ENCODE data around the gene CHD3.

CHD3 gene
- total RNA-seq = 549 to 794 (median 713) reads per million in 4 donors

DNA sequence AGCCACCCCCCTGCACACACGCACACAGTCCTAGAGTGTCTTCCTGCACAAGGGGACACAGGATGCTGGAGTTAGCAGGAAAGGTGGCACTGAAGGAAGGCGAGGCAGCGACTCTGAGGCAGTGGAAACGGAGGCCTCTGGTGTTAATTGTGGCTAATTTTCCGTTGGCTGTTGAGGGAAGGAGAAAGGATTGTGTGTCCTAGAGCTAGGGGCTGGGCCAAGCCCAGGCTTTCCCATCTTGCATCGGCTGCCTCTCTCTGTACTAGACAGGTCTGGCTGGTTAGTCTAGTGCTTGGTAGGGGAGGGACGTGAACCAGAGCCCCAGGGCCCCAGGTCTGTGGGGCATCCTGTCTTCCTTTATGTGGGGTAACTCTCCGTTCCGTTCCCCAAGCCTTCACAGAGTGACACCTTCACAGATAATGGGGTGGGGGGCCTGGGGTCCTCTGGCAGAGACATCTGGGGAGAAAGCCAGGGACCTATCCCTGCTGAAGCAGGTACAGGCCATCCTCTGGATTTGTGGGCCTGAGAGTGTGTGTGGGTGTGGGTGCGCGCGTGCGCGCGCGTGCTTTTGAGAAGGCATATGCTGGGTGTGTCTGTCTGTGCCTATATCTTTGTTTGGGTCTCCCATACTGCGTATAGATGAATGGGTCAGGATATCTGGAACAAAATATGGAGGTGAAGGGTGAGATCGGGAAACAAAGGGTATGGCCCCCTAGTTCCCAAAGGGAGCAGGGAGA, at the start of gene CHD3:
Gene CHD3, plus strand, starts transcription at position 606 of the 737 bp plus-strand sequence. CDS start 212 bp downstream, outside the sequence.
- DNase-seq = peak in 3 of 5 donors; percentile 25 to 47 (median 34)

DNA sequence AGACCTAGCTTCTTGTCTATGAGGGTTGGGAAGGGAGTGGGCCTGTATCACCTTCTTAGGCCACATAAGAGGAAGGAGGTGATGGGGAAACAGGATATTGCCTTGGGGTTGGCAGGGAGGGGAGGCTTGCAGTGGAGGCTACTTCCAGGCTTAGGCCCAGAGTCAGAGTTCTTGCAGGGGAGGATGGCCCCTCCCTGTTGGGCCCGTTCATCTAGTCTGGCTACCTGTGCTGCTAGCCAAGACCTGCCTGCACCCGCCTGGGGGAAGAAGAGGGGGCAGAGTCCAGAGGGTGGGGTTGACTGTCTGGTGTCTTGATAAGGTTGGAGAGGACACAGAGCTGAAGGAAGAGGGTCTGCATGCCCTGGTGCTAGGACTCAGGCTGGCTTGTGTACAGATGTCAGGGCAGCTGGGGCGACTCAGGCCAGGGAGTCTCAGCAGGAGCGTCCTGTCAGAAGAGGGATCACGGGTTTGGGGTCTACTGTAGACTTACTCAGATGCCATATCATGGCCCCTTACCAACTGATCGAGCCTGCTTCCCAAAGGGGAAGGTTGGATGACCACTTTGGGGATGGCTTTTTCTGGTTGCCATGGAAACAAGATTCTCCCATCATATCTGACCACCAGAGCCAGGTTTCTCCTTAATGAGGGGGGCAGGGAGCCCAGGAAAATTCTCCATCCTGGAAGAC, 49.3 kb upstream of the CHD3 start:
- no peak for DNase-seq

GRCh38 chr17:7839876-7840261, 48.7 kb upstream of the CHD3 start:
- peak in 1 of 5 donors; percentile 55 for DNase-seq

- DNase-seq = no peak
These were observed 48.1 kb upstream of the CHD3 start for GRCh38 chr17:7840441-7840840.

GRCh38 chr17:7840875-7841274, 47.7 kb upstream of the CHD3 start:
- DNase-seq = no peak

DNA sequence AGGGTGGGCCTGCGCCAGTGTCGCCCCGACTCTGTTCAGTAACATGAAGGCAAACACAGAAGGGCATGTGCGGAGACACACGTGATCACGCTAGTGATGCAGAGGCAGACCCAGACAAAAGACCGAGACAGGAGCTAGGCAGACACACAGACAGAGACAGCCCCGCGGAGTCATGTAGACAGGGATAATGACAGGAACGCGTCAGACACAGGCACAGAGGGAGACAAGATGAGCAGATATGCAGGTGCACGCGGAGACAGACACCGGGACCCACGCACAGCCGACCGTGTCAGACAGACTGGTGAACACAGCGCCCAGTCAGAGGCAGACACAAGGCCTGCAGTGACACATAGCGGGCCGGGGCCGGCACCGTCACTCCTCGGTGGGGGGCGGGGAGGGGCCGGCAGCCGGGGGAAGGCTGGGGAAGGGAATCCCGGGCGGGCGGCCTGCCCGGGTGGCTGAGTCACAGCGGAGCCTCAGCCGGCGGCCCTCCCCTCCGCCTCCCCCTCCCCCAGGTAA, 47.1 kb upstream of the CHD3 start:
- peak; percentile 75 to 96 (median 92) for DNase-seq

DNA sequence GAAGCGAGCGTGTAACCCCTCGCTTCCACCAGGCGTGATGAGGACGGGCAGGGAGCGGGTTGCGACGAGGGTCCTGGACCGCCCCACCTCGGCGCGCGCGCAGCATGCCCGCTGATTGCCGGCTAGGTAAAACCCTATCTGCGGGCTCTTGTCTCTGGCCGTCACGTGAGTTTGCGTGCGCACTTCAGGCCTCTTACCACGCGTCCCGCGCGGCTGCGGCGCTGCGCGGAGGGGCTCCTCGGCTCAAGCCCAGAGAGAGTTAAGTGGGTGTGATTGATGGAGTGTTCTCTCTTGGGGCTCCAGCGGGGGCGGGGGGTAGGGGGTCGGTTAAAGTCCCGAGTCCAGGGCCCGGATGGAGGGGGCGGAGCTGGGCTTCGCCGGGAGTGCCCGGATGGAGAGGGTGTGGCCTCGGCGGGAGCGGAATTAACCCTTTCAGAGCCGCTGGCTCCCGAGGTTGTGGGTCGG, 46.6 kb upstream of the CHD3 start:
- peak; percentile 68 to 80 (median 79) for DNase-seq

GRCh38 chr17:7842380-7843256, 46.0 kb upstream of the CHD3 start:
- DNase-seq = peak; percentile 81 to 96 (median 95)

- no peak for DNase-seq
These were observed 45.4 kb upstream of the CHD3 start for GRCh38 chr17:7843257-7843535.

DNA sequence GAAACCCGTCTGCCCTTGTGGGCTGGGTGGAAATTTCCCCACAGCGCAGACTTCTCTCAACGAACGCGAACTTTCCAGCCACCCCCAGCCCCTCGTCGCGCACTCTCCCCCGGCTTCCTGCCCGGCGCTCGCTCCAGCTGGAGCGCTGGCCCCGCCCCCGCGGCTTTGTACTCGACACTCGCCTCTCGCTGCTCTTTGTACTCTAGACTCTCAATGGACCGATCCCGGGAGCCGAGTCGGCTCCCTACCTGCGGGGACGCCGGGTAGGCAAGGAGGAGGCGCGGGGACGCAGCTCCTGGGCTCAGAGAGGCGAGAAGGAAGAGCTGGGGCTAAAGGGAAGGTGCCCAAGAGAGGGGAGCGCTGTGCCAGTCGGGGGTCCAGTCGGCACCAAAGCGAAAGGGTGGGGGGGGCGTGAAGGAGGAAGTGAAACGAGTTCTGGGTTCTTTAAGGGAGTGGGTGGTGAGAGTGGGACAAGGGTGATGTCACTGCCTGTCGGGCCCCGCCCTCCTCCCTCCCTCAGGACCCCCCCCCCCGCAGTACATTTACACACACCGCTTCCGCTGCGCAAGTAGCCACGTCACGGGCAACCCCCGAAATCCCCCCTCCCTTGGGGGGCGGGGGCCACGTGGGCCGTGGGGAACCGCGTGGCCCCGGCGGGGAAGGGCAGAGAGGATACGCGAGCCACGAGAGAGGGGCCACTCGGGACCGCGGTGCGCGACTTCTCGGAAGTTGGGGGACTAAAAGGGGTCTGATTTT, 44.9 kb upstream of the CHD3 start:
- peak; percentile 85 to 94 (median 89) for DNase-seq

GRCh38 chr17:7844292-7845154, 44.1 kb upstream of the CHD3 start:
- peak; percentile 66 to 91 (median 74) for DNase-seq

- no peak for DNase-seq
These were observed 43.1 kb upstream of the CHD3 start for GRCh38 chr17:7845359-7846062.

GRCh38 chr17:7846063-7846735, 42.4 kb upstream of the CHD3 start:
- DNase-seq = no peak

DNA sequence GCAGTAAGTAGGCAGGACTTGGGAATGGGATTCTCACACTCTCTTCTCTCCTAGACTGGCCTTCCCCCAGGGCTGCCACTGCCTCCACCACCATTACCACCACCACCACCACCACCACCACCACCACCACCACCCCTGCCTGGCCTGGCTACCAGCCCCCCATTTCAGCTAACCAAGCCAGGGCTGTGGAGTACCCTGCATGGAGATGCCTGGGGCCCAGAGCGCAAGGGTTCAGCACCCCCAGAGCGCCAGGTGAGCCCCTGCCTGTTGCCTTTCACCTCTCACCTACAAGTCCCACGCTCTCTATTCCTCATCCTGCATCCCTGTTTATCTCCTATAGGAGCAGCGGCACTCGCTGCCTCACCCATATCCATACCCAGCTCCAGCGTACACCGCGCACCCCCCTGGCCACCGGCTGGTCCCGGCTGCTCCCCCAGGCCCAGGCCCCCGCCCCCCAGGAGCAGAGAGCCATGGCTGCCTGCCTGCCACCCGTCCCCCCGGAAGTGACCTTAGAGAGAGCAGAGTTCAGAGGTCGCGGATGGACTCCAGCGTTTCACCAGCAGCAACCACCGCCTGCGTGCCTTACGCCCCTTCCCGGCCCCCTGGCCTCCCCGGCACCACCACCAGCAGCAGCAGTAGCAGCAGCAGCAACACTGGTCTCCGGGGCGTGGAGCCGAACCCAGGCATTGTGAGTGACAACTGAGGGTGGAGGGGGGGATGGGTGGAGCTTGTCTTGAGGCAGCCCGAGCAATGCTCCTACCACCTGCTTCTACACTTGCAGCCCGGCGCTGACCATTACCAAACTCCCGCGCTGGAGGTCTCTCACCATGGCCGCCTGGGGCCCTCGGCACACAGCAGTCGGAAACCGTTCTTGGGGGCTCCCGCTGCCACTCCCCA, 41.6 kb upstream of the CHD3 start:
- DNase-seq = no peak

DNA sequence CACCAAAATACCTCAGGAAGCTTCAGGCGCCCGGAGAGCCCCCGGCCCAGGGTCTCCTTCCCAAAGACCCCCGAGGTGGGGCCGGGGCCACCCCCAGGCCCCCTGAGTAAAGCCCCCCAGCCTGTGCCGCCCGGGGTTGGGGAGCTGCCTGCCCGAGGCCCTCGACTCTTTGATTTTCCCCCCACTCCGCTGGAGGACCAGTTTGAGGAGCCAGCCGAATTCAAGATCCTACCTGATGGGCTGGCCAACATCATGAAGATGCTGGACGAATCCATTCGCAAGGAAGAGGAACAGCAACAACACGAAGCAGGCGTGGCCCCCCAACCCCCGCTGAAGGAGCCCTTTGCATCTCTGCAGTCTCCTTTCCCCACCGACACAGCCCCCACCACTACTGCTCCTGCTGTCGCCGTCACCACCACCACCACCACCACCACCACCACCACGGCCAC, 40.4 kb upstream of the CHD3 start:
- no peak for DNase-seq

GRCh38 chr17:7848739-7849129, 39.9 kb upstream of the CHD3 start:
- no peak for DNase-seq

- DNase-seq = no peak
These were observed 39.3 kb upstream of the CHD3 start for GRCh38 chr17:7849130-7849750.

DNA sequence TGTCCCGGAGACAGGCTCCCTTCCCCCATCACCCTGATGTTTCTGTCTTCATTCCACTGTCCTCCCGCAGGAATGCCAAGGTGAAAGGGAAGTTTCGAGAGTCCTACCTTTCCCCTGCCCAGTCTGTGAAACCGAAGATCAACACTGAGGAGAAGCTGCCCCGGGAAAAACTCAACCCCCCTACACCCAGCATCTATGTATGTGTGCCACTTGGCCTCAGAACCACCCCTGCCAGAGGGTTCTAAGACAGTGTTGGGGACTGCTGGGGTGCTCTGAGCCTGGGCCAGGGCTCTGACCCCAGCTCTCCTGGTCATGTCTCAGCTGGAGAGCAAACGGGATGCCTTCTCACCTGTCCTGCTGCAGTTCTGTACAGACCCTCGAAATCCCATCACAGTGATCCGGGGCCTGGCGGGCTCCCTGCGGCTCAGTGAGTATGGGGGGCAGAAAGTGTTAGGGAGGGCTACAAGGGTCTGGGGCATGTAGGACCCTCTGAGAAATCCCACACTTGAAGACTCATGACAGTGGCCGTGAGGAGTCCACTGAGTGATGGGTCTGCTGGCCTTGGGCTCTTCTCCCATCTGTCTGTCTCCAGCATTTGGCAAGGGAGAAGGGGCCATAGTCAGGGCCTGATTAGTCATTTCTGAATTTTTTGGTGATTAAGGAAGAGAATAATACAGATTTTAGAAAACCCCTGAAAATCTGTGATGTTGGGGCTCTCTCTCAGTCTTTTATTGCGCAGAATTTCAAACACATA, 38.7 kb upstream of the CHD3 start:
- no peak for DNase-seq

Measured in T-helper 1 cell (primary cell).